Neural cell (in vitro differentiated cells): Measurements from ENCODE around the gene JUNB.

ENCODE experiments used
- CTCF ChIP-seq: fragments of 450-650 bp; IDR thresholded peaks from 2 replicates; pipeline ENCODE4 v1.5.1; 2014; ENCODE audit warnings: antibody characterized with exemption, mild to moderate bottlenecking, moderate library complexity; ENCODE audit not compliant: poor library complexity, severe bottlenecking
- EP300 ChIP-seq: fragments of 450-650 bp; conservative IDR thresholded peaks from 2 replicates; pipeline ENCODE4 v1.6.1; 2014; ENCODE audit warnings: antibody characterized with exemption, mild to moderate bottlenecking, moderate library complexity; ENCODE audit not compliant: poor library complexity, severe bottlenecking
- EZH2 ChIP-seq: fragments of 200-600, 300-800 bp; shearing (Covaris generic), sonication (generic); IDR thresholded peaks from 2 replicates; pipeline ENCODE4 v1.6.1; 2014; ENCODE audit warnings: antibody characterized with exemption, low read length, borderline replicate concordance, mild to moderate bottlenecking; ENCODE audit not compliant: insufficient read depth, poor library complexity, severe bottlenecking
- MXI1 ChIP-seq: fragments of 450-650 bp; conservative IDR thresholded peaks from 2 replicates; pipeline ENCODE4 v1.6.1; 2014; ENCODE audit warnings: antibody characterized with exemption, mild to moderate bottlenecking; ENCODE audit not compliant: poor library complexity, severe bottlenecking
- POLR2AphosphoS5 ChIP-seq: IDR thresholded peaks from 2 replicates; pipeline ENCODE4 v1.6.1; 2012
- RAD21 ChIP-seq: fragments of 450-650 bp; conservative IDR thresholded peaks from 2 replicates; pipeline ENCODE4 v1.6.1; 2014; ENCODE audit warnings: antibody characterized with exemption, mild to moderate bottlenecking, moderate library complexity

GRCh38 chr19:12800923-12801465 is 9.7 kb downstream of the JUNB start:
- TF ChIP-seq POLR2AphosphoS5, result no peak
- TF ChIP-seq CTCF, result no peak
- TF ChIP-seq RAD21, result no peak
- TF ChIP-seq EZH2, result no peak
- no peak for TF ChIP-seq EP300
- TF ChIP-seq MXI1, result no peak
